ENCODE measurements around the gene NFKBIB. TPM values are rescaled to one million over a fixed set of nuclear protein-coding genes. Genes with fewer than 3 reads are reported as not detected.

Gene NFKBIB
- total and polyA plus RNA-seq, 9 donors = 3.2 to 21.6 (median 13.2) TPM

- no peaks in the 10 kb centered on the region for H3K27me3 ChIP-seq
- DNase-seq = no peak
- TF ChIP-seq CTCF (IDR thresholded peaks at IDR 0.05) (no peak), EP300 (IDR thresholded peaks at IDR 0.05) (no peak), POLR2A (IDR thresholded peaks at IDR 0.05) (no peak)
- intact Hi-C loops (cut with DNase I) = no loop called here
- no peaks in the 10 kb centered on the region for H3K36me3 ChIP-seq
- 93 to 100% (median 96%) methylated on average over 1 of the region's 1 CpG for WGBS, 3 donors
- no peak overlapping the region for H3K27ac ChIP-seq
- peaks cover 2% of the 10 kb centered on the region for H3K4me1 ChIP-seq (ENCODE audit: insufficient read depth)
- no peak overlapping the region for H3K4me3 ChIP-seq
- no peaks in the 10 kb centered on the region for H3K9me3 ChIP-seq
These were observed 1.9 kb downstream of the NFKBIB start for GRCh38 chr19:38901683-38902082.

GRCh38 chr19:38904581-38905539, 5.1 kb downstream of the NFKBIB start:
- no peak for DNase-seq
- Histone ChIP-seq H3K4me3 (no peak overlapping the region), H3K27me3 (no peaks in the 10 kb centered on the region), H3K36me3 (no peaks in the 10 kb centered on the region), H3K27ac (no peak overlapping the region), H3K9me3 (no peaks in the 10 kb centered on the region), H3K4me1 (ENCODE audit: insufficient read depth) (no peaks in the 10 kb centered on the region)
- no peak for TF ChIP-seq EP300 (IDR thresholded peaks at IDR 0.05)
- TF ChIP-seq CTCF (IDR thresholded peaks at IDR 0.05) = no peak
- no peak for TF ChIP-seq POLR2A (IDR thresholded peaks at IDR 0.05)
- intact Hi-C loops (cut with DNase I) = no loop called here
- 86 to 88% (median 86%) methylated on average over 35 of the region's 35 CpGs for WGBS, 3 donors

- intact Hi-C loops (cut with DNase I) = no loop called here
- H3K36me3 ChIP-seq = no peaks in the 10 kb centered on the region
- no peaks in the 10 kb centered on the region for H3K4me1 ChIP-seq (ENCODE audit: insufficient read depth)
- TF ChIP-seq POLR2A (IDR thresholded peaks at IDR 0.05) (no peak), EP300 (IDR thresholded peaks at IDR 0.05) (no peak), CTCF (IDR thresholded peaks at IDR 0.05) (no peak)
- no peak overlapping the region for H3K27ac ChIP-seq
- no peak overlapping the region for H3K4me3 ChIP-seq
- H3K9me3 ChIP-seq = no peaks in the 10 kb centered on the region
- no peaks in the 10 kb centered on the region for H3K27me3 ChIP-seq
- 90 to 98% (median 93%) methylated on average over 4 of the region's 4 CpGs for WGBS, 3 donors
- no peak for DNase-seq
These were observed 5.9 kb downstream of the NFKBIB start for GRCh38 chr19:38905620-38906019.

GRCh38 chr19:38907227-38907626, 7.5 kb downstream of the NFKBIB start:
- Histone ChIP-seq H3K27me3 (no peaks in the 10 kb centered on the region), H3K27ac (no peak overlapping the region), H3K4me3 (no peak overlapping the region), H3K36me3 (no peaks in the 10 kb centered on the region), H3K9me3 (no peaks in the 10 kb centered on the region), H3K4me1 (ENCODE audit: insufficient read depth) (no peaks in the 10 kb centered on the region)
- 87 to 90% (median 89%) methylated on average over 26 to 29 of the region's 29 CpGs for WGBS, 3 donors
- TF ChIP-seq EP300 (IDR thresholded peaks at IDR 0.05) (no peak), CTCF (IDR thresholded peaks at IDR 0.05) (no peak), POLR2A (IDR thresholded peaks at IDR 0.05) (no peak)
- DNase-seq = no peak
- intact Hi-C loops (cut with DNase I) = no loop called here

Data from ovary (tissue), 9 donors.